Upper lobe of left lung (tissue), 6 donors: ENCODE measurements around the gene IGFBP6. TPM values are rescaled to one million over a fixed set of nuclear protein-coding genes. Genes with fewer than 3 reads are reported as not detected.
"Not testable (repeated sequence)": the region's sequence is repeated elsewhere in the genome, so short reads cannot be mapped to it uniquely, and the experiment has no call there.

Experiments used
- ATAC-seq, 2 donors: fragments of 200-7000 bp; cut with Tn5 transposase; one replicate each; pipeline ENCODE4 v1.9.1; 2022; ENCODE audit warnings: mild to moderate bottlenecking in 2 of 2, moderate library complexity in 2 of 2; ENCODE audit not compliant: low FRiP score in 2 of 2
- DNase-seq, 2 donors: peaks; one replicate each; pipeline ENCODE4 v3.0.0-alpha.2; 2019 to 2020
- H3K27ac ChIP-seq, 4 donors: fragments of 200-600 bp; sonication (generic); one replicate each; pipeline ENCODE4 v1.5.1; 2016 to 2019
- H3K27me3 ChIP-seq, 4 donors: fragments of 200-600 bp; sonication (generic); one replicate each; pipeline ENCODE4 v1.5.1; 2017 to 2019
- H3K36me3 ChIP-seq, 4 donors: fragments of 200-600 bp; sonication (generic); one replicate each; pipeline ENCODE4 v1.5.1; 2016 to 2019
- H3K4me1 ChIP-seq, 4 donors: fragments of 200-600 bp; sonication (generic); one replicate each; pipeline ENCODE4 v1.5.1; 2018 to 2019
- H3K4me3 ChIP-seq, 4 donors: fragments of 200-600 bp; sonication (generic); one replicate each; pipeline ENCODE4 v1.5.1; 2017 to 2019; ENCODE audit warnings: mild to moderate bottlenecking in 2 of 4, moderate library complexity in 1 of 4
- H3K9me3 ChIP-seq, 4 donors: fragments of 200-600 bp; sonication (generic); one replicate each; pipeline ENCODE4 v1.5.1; 2018 to 2019
- EP300 ChIP-seq, 4 donors: sonication (generic); formaldehyde crosslinking; IDR thresholded peaks; one replicate each; pipeline ENCODE4 v1.5.1; 2017; ENCODE audit warnings: antibody characterized with exemption in 4 of 4, control low read depth in 2 of 4
- POLR2A ChIP-seq, 4 donors: fragments of 450-650 bp; IDR thresholded peaks; one replicate each; pipeline ENCODE4 v1.5.1; 2016 to 2017; ENCODE audit warnings: antibody characterized with exemption in 4 of 4, mild to moderate bottlenecking in 2 of 4
- POLR2AphosphoS5 ChIP-seq, 2 donors: sonication (generic); formaldehyde crosslinking; IDR thresholded peaks; one replicate each; pipeline ENCODE4 v1.5.1; 2017; ENCODE audit warnings: antibody characterized with exemption in 2 of 2
- WGBS, 2 donors: methylation state at CpG; one replicate each; pipeline ENCODE4 v1.1.5; 2017 to 2018; 5-methylcytosine and 5-hydroxymethylcytosine counted together
- total RNA-seq, 6 donors: library from RNA; depleted of rRNA in 4 of 6; stranded (reverse); fragments of >200 nt in 4 of 6; gene quantifications; one replicate each; pipeline versions ENCODE4 v1.1.0 to v1.2.1, GENCODE V29; 2016 to 2021
- TF ChIP-seq, protein P1 (sequence below), 6 experiments: fragments of 450-650 bp in 4 of 6; fragments of 200-600 bp in 2 of 6; sonication (generic) in 2 of 6; IDR thresholded peaks; one replicate each; pipeline ENCODE4 v1.5.1; 2016 to 2019; ENCODE audit warnings: antibody characterized with exemption in 6 of 6
- donor health status: DM: no; HTN: no; CAD: no; lungs with moderate emphysema.
- donor health status: DM: no; HTN: yes; CAD: no; lungs with severe emphysema.

The IGFBP6 gene
- total RNA-seq, 6 donors from 2014 or later = 12.6 to 112 (median 48.9) TPM

DNA sequence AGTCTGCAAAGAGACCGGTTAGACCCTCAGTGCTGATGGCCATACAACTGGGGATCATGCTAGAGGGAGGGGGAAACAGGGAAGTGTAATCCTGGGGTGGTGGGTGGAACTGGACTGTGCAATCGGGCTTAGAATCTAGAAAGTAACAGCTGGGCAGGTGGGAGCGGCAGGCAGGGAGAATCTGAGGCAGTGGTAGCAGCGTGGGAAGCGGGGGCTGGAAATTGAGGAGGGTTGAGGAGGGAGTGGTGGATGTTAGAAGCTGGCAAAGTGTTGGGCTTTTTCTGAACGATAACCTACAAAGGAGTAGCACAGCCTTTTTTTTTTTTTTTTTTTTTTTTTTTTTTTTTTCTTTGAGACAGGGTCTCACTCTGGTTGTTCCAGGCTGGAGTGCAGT, 3.1 kb upstream of the IGFBP6 start:
- no peak for ATAC-seq
- Histone ChIP-seq H3K9me3 (no peaks in the 10 kb centered on the region), H3K4me3 (no peak overlapping the region), H3K27ac (peak overlapping the region in 2 of 4 donors; percentile 13 to 39), H3K27me3 (no peaks in the 10 kb centered on the region), H3K36me3 (no peaks in the 10 kb centered on the region), H3K4me1 (peaks cover 32 to 40% (median 38%) of the 10 kb centered on the region in 4 donors)
- 68 to 73% methylated on average over 6 of the region's 6 CpGs for WGBS, 2 donors
- no peak for TF ChIP-seq POLR2AphosphoS5 (IDR thresholded peaks at IDR 0.05)
- TF ChIP-seq EP300 (IDR thresholded peaks at IDR 0.05) = no peak
- no peak for TF ChIP-seq POLR2A (IDR thresholded peaks at IDR 0.05)
- no peak for DNase-seq

DNA sequence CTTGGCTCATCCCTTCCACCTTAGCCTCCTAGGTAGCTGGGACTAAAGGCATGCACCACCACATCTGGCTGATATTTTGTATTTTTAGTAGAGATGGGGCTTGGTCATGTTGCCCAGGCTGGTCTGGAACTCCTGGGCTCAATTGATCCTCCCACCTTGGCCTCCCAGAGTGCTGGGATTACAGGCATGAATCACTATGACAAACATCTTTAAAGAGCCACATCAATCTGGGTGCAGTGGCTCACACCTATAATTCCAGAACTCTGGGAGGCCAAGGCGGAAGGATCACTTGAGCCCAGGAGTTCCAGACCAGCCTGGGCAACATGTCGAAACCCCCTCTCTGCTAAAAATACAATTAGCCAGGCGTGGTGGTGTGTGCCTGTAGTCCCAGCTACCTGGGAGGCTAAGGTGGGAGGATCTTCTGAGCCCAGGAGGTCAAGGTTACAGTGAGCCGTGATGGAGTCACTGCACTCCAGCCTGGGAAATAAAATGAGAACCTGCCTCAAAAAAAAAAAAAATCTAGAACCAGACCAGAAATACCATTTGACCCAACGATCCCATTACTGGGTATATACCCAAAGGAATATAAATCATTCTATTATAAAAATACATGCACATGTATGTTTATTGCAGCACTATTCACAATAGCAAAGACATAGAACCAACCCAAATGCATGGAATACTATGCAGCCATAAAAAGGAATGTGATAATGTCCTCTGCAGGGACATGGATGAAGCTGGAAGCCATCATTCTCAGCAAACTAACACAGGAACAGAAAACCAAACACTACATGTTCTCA, 2.5 kb upstream of the IGFBP6 start:
- WGBS, 2 donors = 81 to 93% methylated on average over 4 to 5 of the region's 5 CpGs
- H3K4me1 ChIP-seq = peaks cover 32 to 41% (median 39%) of the 10 kb centered on the region in 4 donors
- not testable (repeated sequence) for H3K36me3 ChIP-seq, H3K4me3 ChIP-seq, H3K9me3 ChIP-seq, ATAC-seq, H3K27me3 ChIP-seq, H3K27ac ChIP-seq, DNase-seq

DNA sequence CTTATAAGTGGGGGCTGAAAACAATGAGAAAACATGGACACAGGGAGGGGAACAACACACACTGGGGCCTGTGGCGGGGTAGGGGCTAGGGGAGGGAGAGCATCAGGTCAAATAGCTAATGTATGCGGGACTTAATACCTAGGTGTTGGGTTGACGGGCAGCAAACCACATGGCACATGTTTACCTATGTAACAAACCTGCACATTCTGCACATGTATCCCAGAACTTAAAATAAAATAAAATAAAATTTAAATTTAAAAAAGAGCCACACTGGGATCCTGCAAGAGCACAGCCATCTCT, 1.9 kb upstream of the IGFBP6 start:
- WGBS, 2 donors = 96% methylated on average over 3 of the region's 3 CpGs
- ATAC-seq, H3K27me3 ChIP-seq, DNase-seq, H3K27ac ChIP-seq, H3K9me3 ChIP-seq, H3K4me3 ChIP-seq, H3K36me3 ChIP-seq: not testable (repeated sequence)
- peaks cover 32 to 41% (median 39%) of the 10 kb centered on the region in 4 donors for H3K4me1 ChIP-seq

DNA sequence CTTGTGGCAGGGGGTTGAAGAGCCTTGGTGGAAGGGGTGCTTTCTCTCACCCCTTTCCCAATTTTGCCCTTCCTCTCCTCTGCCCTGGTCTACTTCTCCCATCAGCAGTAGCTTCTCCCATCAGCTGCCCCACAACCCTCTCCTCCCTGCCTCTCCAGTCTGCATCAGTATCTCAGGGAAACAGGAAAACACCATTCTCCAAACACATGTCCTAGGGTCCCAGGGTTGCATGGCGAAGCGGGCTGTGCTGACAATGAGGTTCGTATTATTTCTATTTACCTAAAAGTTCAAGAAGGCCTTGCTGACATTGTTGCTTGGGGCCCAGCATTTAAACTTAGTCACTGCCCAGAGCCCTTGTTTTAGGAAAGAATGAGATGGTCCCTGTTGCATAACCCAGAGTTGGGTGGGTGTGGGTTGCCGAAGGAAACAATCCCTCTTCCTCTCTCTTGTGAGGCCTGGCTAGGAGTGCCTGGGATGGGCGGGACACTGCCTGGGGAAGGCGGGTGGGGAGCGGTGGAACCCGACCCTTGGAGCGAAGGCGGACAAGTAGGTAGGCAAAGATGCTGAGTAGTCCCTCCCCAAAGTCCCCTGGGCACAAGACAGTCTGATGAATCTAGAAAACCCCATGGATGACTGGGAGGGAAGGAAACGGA, 1.3 kb upstream of the IGFBP6 start:
- no peaks in the 10 kb centered on the region for H3K9me3 ChIP-seq
- peak in 1 of 2 donors; percentile 71 for DNase-seq

DNA sequence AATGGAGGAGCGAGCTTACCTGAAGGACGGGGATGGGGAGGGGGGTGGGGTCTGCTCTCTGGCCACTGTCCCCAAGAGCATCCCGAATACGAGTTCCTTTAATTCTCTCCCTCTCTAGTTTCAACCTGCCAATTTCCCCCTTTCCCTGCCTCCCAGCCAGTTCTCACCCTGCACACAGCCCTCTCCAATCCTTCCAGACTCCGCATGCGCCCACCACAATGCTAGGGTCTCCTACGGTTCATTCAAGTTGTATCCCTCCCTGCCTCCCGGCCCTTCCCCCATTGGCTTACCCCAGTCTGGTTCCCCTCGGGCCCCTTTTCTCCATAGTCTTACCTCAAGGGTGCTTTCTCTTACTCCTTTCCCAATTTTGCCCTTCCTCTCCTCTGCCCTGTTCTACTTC, 708 bp upstream of the IGFBP6 start:
- no peaks in the 10 kb centered on the region for H3K9me3 ChIP-seq
- H3K27me3 ChIP-seq = no peaks in the 10 kb centered on the region
- peak overlapping the region in 3 of 4 donors; percentile 86 to 87 (median 87) for H3K27ac ChIP-seq
- DNase-seq (no peak), ATAC-seq (no peak)
- H3K4me1 ChIP-seq = peaks cover 32 to 41% (median 39%) of the 10 kb centered on the region in 4 donors
- H3K4me3 ChIP-seq = peak overlapping the region in 3 of 4 donors; percentile 50 to 64 (median 63)
- no peaks in the 10 kb centered on the region for H3K36me3 ChIP-seq
- WGBS, 2 donors = 62 to 71% methylated on average over 9 of the region's 9 CpGs
- TF ChIP-seq, protein P1, sequence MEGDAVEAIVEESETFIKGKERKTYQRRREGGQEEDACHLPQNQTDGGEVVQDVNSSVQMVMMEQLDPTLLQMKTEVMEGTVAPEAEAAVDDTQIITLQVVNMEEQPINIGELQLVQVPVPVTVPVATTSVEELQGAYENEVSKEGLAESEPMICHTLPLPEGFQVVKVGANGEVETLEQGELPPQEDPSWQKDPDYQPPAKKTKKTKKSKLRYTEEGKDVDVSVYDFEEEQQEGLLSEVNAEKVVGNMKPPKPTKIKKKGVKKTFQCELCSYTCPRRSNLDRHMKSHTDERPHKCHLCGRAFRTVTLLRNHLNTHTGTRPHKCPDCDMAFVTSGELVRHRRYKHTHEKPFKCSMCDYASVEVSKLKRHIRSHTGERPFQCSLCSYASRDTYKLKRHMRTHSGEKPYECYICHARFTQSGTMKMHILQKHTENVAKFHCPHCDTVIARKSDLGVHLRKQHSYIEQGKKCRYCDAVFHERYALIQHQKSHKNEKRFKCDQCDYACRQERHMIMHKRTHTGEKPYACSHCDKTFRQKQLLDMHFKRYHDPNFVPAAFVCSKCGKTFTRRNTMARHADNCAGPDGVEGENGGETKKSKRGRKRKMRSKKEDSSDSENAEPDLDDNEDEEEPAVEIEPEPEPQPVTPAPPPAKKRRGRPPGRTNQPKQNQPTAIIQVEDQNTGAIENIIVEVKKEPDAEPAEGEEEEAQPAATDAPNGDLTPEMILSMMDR (IDR thresholded peaks at IDR 0.05) = no peak
- TF ChIP-seq POLR2AphosphoS5 (IDR thresholded peaks at IDR 0.05) = no peak
- TF ChIP-seq POLR2A (IDR thresholded peaks at IDR 0.05) = no peak
- no peak for TF ChIP-seq EP300 (IDR thresholded peaks at IDR 0.05)

More for the DNA sequence above, 1.3 kb upstream of the IGFBP6 start:
- TF ChIP-seq POLR2AphosphoS5 (IDR thresholded peaks at IDR 0.05) (no peak), EP300 (IDR thresholded peaks at IDR 0.05) (no peak), POLR2A (IDR thresholded peaks at IDR 0.05) (no peak)
- TF ChIP-seq, protein P1 (IDR thresholded peaks at IDR 0.05) = no peak
- Histone ChIP-seq H3K27me3 (no peaks in the 10 kb centered on the region), H3K4me3 (peak overlapping the region in 2 of 4 donors; percentile 63 to 64), H3K4me1 (peaks cover 32 to 41% (median 39%) of the 10 kb centered on the region in 4 donors), H3K36me3 (no peaks in the 10 kb centered on the region), H3K27ac (peak overlapping the region in 3 of 4 donors; percentile 86 to 87 (median 87))
- peak in 1 of 2 donors; percentile 82 for ATAC-seq
- WGBS, 2 donors = 52 to 58% methylated on average over 11 of the region's 11 CpGs

DNA sequence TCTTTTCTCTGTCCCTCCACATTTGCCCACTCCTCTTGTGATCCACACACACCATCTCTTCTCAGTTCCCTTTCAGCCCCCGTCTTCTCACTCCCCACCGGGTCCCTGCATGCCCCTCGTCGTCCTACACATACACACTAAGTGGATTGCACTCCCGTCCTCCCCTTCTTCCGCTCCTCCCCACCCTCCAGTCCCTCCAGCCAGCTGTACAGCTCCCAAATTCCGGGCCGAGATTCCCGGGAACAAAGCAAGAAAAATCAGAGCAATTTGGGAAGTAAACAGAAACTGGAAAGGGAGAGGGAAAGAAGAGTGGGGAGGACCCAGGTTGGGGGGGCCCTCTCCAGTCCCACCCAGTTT, 282 bp upstream of the IGFBP6 start:
- no peaks in the 10 kb centered on the region for H3K9me3 ChIP-seq
- TF ChIP-seq POLR2A (IDR thresholded peaks at IDR 0.05) (no peak), POLR2AphosphoS5 (IDR thresholded peaks at IDR 0.05) (peak in 1 of 2 donors; percentile 8), EP300 (IDR thresholded peaks at IDR 0.05) (no peak)
- peak overlapping the region; percentile 42 to 87 (median 86) for H3K27ac ChIP-seq
- no peaks in the 10 kb centered on the region for H3K36me3 ChIP-seq
- ATAC-seq (peak in 1 of 2 donors; percentile 58), DNase-seq (no peak)
- H3K4me1 ChIP-seq = peaks cover 32 to 42% (median 39%) of the 10 kb centered on the region in 4 donors
- no peaks in the 10 kb centered on the region for H3K27me3 ChIP-seq
- 5 to 7% methylated on average over 9 of the region's 9 CpGs for WGBS, 2 donors
- H3K4me3 ChIP-seq = peak overlapping the region; percentile 37 to 64 (median 56)
